Activated CD4-positive, alpha-beta T cell treated with anti-CD3 and anti-CD28 coated beads, Interleukin-10, Interleukin-2, amounts not matched to agents 100 ng/mL and 50 ng/mL, durations not matched to agents 16 hours and 8 hours (primary cell): Measurements from ENCODE around the gene JAG2.

Experiments used
- DNase-seq: peaks from one replicate; pipeline ENCODE4 v3.0.0-alpha.2; 2020

JAG2 gene

DNA sequence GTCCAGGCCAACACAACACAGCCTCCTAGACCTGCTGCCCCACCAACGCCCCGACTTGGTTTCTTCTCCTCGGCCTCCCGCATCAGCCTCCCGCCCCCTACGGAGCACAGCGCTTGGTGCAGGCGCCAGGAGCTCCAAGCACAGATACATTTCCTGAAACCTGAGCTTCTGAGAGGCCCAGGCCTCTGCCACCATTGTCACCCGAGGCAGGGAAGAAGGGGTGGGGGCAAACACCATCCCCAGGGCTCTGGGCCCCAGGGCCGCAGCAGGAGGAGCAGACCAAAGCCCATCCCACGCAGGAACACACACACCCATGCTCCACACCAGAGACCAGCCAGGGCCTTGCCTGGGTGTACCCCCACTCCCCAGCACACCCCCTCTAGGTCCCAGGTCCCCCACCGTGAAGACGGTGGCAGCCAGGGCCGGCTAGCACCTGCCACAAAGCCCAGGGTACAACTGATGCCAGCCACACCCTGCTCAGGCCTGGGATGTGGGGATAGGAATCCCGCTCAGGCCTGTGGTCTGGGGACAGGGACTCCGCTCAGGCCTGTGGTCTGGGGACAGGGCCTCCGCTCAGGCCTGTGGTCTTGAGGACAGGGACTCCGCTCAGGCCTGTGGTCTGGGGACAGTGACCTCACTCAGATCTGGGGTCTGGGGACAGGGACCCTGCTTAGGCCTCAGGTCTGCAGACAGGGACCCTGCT, 5.4 kb downstream of the JAG2 start:
- no peak for DNase-seq

- no peak for DNase-seq
Measured at GRCh38 chr14:105162669-105162979, 6.0 kb downstream of the JAG2 start.

GRCh38 chr14:105161964-105162668, 6.5 kb downstream of the JAG2 start:
- no peak for DNase-seq

- no peak for DNase-seq
Measured at GRCh38 chr14:105161309-105161708, 7.3 kb downstream of the JAG2 start.

DNA sequence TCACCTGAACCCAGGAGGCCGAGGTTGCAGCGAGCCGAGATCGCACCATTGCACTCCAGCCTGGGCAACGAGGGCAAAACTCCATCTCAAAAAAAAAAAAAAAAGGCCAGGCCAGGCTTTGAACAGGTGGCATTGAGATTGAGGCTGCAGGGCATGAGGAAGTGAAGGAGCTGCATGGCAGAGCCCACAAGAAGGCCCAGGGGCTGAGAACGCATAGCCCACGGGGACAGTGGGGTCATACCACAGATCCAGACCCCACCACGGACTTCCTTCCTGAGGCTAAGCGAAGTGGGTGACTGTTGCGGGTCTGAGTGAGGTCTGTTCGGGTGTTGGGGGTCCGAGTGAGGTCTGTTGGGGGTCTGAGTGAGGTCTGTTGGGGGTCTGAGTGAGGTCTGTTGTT, 7.8 kb downstream of the JAG2 start:
- DNase-seq, result no peak

DNA sequence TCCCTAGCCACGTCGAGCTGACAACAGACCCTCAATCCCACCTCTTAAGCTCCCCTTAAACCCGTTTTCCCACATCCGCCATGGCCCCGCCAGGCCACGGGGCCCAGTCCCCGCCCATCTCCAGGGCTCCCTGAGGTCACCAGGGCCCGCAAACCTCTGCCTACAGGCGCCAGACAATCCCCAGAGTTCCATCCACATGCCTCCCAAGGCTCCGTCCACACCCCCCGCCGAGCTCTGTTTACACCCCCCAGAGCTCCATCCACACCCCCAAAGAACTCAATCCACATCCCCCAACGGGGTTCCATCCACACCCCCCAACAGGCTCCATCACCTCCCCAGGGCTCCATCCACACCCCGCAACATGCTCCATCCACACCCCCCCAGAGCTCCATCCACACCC, 9.2 kb downstream of the JAG2 start:
- DNase-seq, result no peak

- DNase-seq, result no peak
Measured at GRCh38 chr14:105158794-105159193, 9.8 kb downstream of the JAG2 start.

DNA sequence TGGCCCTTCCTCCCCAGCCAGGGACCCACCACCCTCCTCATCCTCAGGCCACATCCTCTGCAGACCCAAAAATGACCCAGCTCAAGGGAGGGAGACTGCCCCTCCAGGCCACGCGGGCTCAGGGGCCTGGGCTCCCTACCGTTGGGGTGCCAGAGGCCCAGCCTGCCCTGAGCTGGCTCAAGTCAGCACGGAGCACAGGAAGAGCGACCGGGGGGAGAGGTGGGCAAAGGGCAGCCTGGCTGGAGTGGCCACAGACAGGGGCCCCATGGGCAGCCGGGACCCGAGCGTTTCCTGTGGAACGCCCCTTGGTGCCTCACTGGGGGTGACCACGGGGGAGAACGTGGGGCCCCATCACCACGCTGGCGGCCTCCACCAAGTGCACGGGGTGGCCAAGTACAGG, 10.7 kb downstream of the JAG2 start:
- DNase-seq, result no peak

GRCh38 chr14:105156414-105157375, 11.9 kb downstream of the JAG2 start:
- no peak for DNase-seq

DNA sequence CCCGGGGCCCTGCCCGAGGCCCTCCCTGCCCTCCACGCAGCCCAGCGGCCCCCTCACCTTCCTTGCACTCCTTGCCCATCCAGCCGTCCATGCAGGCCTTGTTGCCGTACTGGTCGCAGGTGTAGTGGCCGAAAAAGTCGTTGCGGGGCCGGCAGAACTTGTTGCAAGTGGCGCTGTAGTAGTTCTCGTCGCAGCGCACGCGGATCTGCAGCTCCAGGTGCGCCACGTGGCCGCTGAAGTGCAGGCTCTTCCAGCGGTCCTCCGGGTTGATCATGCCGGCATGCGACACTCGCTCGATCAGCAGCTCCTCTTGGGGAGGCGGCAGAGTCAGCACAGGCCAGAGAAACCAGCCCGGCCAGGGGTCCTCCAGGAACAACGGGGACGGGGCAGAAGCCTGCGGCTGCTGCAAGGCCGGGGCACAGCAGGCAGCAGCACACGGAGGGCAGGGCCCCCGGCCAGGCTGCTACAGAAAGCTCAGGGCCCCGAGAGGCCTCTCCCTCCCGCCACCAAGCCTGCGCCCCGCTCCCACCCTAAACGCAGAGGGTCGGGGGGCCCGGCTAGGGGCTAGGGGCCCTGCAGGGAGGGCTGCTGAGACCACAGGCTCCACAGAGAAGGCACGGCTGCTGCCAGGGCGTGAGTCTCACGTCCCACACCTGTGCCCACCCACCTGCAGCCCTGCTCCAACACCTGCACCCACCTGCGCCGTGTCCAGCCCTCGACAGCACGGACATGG, 12.7 kb downstream of the JAG2 start:
- no peak for DNase-seq

DNA sequence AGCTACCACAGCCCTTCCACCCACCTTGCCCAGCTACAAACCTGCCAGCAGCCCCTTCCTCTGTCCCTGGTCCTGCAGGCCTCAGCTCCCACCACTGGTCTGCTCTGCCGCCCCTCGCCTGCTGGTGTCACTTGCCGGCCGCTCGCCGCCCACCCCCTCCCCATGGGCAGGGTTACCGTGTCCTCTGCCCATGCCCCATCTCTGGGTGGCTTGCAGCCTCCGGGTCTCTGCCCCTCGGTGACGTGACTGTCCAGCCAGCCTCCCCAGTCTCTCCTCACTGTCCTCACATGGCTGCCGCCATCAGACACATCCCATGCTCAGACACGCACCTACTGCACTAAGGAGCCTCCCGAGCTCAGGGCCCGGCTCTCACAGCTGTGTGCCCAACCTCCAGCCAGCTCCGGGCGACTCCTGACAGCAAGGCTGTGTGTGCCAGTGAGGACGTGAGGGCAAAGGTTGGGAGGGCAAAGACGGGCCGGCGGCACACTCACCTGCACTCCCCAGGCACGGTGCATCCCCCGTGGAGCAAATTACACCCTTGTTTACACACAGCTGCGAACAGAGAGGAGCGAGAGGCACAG, 13.4 kb downstream of the JAG2 start:
- DNase-seq, result no peak

- DNase-seq, result no peak
Measured at GRCh38 chr14:105154476-105154871, 14.1 kb downstream of the JAG2 start.

- DNase-seq, result no peak
Measured at GRCh38 chr14:105153739-105154475, 14.7 kb downstream of the JAG2 start.

DNA sequence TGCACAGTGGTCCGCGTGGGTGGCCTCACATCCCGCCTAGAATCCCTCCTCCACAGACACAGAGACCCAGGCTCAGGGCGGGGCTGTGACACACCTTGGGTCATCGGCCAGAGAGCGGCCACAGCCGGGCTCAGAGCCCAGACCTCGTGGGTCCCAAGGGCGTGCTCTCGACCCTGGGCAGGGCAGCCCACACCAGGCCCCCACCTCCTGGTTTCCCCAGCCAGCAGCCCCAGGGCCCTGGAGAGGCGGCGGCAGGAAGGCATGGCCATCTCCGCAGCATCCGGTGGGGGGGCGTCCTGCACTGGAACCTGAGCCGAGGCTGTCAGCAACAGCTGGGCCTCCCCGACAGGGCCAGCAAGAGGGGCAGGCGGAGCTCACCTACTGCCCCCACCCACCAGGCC, 15.2 kb downstream of the JAG2 start:
- no peak for DNase-seq

GRCh38 chr14:105152794-105153241, 15.8 kb downstream of the JAG2 start:
- no peak for DNase-seq

DNA sequence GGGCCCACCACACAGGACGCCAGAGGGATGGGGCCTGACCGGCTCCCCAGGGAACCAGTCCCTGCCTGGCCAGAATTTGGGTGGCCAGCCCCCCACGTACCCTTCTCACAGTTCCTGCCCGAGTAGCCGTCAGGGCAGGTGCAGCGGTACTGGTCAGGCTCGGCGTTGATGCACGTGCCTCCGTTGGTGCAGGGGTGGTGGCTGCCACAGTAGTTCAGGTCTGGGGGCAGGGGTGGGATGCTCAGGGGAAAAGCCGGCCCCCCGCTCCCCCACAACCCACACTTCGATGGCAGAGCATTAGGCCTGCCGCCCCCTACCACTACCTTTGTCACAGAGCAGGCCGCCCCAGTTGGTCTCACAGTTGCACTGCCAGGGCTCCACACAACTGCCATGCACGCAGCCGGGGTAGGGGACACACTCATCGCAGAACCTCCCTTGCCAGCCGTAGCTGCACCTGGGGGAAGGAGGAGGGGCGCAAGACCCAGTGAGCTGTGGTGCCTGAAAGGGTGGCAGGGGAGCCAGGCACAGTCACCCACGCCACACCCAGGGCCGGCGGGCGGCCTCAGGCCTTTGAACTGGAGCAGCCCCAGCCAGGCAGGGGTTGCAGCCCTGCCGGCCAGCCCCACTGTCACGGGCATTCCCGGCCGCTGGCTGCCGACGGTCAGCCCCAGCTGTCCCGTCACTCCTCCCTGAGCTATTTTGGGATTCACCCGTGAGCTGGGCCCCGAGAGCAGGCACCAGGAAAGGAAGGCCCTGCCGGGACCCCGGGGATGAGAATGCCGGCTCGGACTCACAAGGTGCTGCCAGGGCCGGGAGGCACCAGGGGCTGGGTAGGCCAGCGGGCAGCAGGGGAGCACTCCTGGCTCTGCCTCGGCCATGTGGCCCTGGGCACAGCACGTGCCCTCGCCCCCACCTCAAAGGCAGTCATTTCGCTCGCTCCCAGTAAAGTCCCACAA, 16.5 kb downstream of the JAG2 start:
- DNase-seq, result no peak

DNA sequence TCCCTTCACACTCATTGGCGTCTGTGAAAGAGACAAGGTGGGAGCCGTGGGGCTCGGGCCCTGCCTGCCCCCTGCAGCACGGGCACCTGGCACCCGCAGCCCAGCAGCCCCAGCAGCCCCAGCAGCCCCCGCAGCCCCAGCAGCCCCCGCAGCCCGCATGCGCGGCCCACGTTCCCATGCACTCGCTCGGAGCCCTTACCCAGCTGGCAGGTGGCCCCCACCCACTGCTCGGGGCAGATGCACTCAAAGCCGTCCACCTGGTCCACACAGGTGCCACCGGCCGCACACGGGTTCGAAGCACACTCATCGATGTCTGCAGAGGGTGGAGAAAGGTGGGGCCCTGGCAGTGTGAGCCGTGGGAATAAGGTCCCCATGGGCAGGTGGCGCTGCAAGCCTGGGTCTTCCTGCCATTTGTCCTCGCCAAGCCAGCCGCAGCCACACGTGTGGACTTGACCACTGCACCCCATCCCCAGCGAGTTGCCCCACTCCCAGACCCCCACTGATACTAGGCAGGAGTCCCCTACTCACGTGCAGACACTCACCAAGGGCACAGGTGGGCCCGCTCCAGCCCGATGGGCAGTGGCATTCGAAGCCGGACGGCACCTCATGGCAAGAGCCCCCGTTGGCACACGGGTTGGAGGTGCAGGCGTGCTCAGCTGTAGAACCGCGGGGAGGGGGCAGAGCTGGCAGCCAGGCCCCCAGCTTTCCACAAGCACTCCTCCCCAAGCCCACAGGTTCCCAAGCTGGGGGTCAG, 17.3 kb downstream of the JAG2 start:
- DNase-seq, result no peak

DNA sequence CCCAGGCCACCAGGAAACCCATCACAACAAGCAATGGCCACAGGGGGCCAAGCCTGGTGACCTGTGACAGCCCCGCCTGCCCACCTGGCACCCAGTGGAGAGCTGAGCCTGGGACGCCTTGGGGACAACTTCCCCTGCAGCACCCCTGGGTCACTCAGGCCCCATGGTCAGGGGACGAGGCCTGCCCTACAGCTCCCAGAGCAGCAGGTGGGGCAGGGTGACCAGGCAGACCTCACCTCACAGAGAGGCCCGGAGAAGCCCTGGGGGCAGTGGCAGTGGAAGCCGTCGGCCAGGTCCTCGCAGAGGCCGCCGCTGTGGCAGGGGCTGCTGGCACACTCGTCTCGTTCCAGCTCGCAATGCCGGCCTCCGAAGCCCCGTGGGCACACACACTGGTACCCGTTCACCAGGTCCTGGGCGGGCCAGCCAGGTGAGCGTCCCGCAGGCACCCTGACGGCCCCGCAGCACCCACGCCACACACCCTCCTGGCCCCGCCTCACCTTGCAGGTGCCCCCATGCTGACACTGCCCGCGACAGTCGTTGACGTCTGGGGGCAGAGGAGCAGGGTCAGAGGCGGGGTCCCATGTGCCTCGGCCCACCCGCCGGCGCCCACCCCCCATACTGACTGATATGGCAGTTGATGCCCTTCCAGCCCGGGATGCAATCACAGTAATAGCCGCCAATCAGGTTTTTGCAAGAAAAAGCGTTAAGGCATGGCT, 18.1 kb downstream of the JAG2 start:
- no peak for DNase-seq

GRCh38 chr14:105150026-105150367, 18.6 kb downstream of the JAG2 start:
- no peak for DNase-seq
